22Rv1 (cell line): Measurements from ENCODE around the gene CRYBB3.

Source experiments
- H3K27ac ChIP-seq: fragments of 450-650 bp; 2 replicates; pipeline ENCODE4 v1.5.1; 2017
- CTCF ChIP-seq: fragments of 450-650 bp; IDR thresholded peaks from 2 replicates; pipeline ENCODE4 v1.5.1; 2017; ENCODE audit warnings: mild to moderate bottlenecking
- ZFX ChIP-seq: fragments of 450-650 bp; IDR thresholded peaks from 2 replicates; pipeline ENCODE4 v1.6.1; 2017; ENCODE audit warnings: antibody characterized with exemption, borderline replicate concordance

Gene CRYBB3

GRCh38 chr22:25167834-25168601 lies 31.6 kb upstream of the CRYBB3 start:
- H3K27ac ChIP-seq: no peak overlapping the region
- TF ChIP-seq ZFX: no peak
- TF ChIP-seq CTCF: no peak

DNA sequence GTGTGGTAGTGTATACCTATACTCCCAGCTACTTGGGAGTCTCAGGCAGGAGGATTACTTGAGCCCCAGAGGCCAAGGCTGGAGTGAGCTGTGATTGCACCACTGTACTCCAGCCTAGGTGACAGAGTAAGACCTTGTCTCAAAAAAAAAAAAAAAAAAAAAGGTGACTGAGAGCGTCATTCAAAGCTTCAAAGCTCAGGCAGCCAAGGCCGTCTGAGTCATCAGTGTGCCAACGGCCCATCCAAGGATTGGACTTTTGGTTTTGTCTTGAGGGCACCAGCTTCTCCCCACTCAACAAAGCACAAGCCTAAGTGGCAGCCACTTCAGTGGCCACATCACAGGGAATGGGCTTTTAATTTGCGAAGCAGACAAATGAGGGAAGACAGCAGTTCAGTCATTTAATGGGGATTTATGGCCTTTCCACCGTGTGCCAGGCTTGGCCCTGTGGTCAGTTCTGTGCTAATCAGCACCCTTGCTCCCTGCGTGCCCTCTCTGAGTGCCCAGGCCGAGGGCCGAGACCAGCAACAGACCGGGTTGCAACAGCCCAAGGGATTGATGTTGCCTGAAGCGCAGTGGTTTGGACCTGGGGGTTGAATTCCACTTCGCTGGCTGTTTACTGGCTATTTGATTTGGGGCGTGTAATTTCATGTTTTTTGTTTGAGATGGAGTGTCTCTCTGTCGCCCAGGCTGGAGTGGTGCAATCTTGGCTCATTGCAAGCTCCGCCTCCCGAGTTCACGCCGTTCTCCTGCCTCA lies 30.2 kb upstream of the CRYBB3 start:
- TF ChIP-seq ZFX (no peak), CTCF (no peak)
- H3K27ac ChIP-seq: no peak overlapping the region

GRCh38 chr22:25170426-25170980 lies 29.2 kb upstream of the CRYBB3 start:
- TF ChIP-seq ZFX (no peak), CTCF (no peak)

GRCh38 chr22:25172153-25172552 lies 27.5 kb upstream of the CRYBB3 start:
- no peak overlapping the region for H3K27ac ChIP-seq
- no peak for TF ChIP-seq ZFX
- peak; percentile 46 for TF ChIP-seq CTCF

More at GRCh38 chr22:25170426-25170980, 29.2 kb upstream of the CRYBB3 start:
- H3K27ac ChIP-seq: no peak overlapping the region

- H3K27ac ChIP-seq: no peak overlapping the region
- TF ChIP-seq ZFX (no peak), CTCF (no peak)
Observed at GRCh38 chr22:25174156-25174887, 25.3 kb upstream of the CRYBB3 start.

GRCh38 chr22:25174888-25175411 lies 24.7 kb upstream of the CRYBB3 start:
- no peak overlapping the region for H3K27ac ChIP-seq
- TF ChIP-seq ZFX (no peak), CTCF (no peak)
